Body of pancreas (tissue), 4 donors: Measurements from ENCODE around the gene ZNF665. TPM values are rescaled to one million over a fixed set of nuclear protein-coding genes. Genes with fewer than 3 reads are reported as not detected.

Source experiments
- ATAC-seq: fragments of 150-250 bp; one replicate; pipeline ENCODE4 v1.9.1; 2016
- DNase-seq, 4 donors: peaks; one replicate each; pipeline ENCODE4 v3.0.0-alpha.2; 2019
- H3K27ac ChIP-seq, 4 donors: fragments of 200-600 bp; sonication (generic); 1 replicate in 3 of 4; 2 replicates in 1 of 4; pipeline versions ENCODE4 v1.5.1 to v1.6.1; 2016 to 2019; ENCODE audit warnings: mild to moderate bottlenecking in 1 of 4, mixed read lengths in 1 of 4, moderate library complexity in 1 of 4
- H3K27me3 ChIP-seq, 2 donors: fragments of 200-600 bp; sonication (generic); one replicate each; pipeline ENCODE4 v1.6.0; 2016; ENCODE audit warnings: mild to moderate bottlenecking in 1 of 2
- H3K36me3 ChIP-seq, 2 donors: fragments of 200-600 bp; sonication (generic); replicated peaks in 1 of 2; 2 replicates each; pipeline ENCODE4 v1.5.1; 2016; ENCODE audit warnings: low read depth in 2 of 2; ENCODE audit not compliant: insufficient read depth in 1 of 2
- H3K4me1 ChIP-seq: fragments of 200-600 bp; sonication (generic); one replicate; pipeline ENCODE4 v1.6.0; 2016
- H3K4me3 ChIP-seq, 2 donors: fragments of 200-600 bp; sonication (generic); 1 replicate in 1 of 2; 2 replicates in 1 of 2; pipeline ENCODE4 v1.5.1; 2016 to 2019
- H3K9me3 ChIP-seq, 3 donors: fragments of 200-600 bp; sonication (generic); 1 replicate in 2 of 3; 2 replicates in 1 of 3; pipeline ENCODE4 v1.5.1; 2016
- CTCF ChIP-seq, 7 experiments: fragments of 450-650 bp in 4 of 7; fragments of 200-600 bp in 3 of 7; sonication (generic) in 3 of 7; IDR thresholded peaks; one replicate each; pipeline ENCODE4 v1.5.1; 2016 to 2019; ENCODE audit warnings: antibody characterized with exemption in 7 of 7
- POLR2A ChIP-seq, 3 donors: fragments of 450-650 bp; IDR thresholded peaks; one replicate each; pipeline ENCODE4 v1.6.1; 2016; ENCODE audit warnings: antibody characterized with exemption in 3 of 3, mild to moderate bottlenecking in 2 of 3
- WGBS, 2 donors: methylation state at CpG; one replicate each; pipeline ENCODE4 v1.1.5; 2017; 5-methylcytosine and 5-hydroxymethylcytosine counted together
- intact Hi-C: fragments of 100-400 bp; cut with DNase I; formaldehyde crosslinking; loops from one replicate; pipeline ENCODE4 v1.15.1; 2023
- total RNA-seq, 2 donors: library from RNA; depleted of rRNA; stranded (reverse); fragments of >200 nt; gene quantifications; one replicate each; pipeline ENCODE4 v1.1.0, GENCODE V29; 2016

Gene ZNF665
- total RNA-seq, 2 donors from 2014 or later: 0.78 to 3.3 TPM

DNA sequence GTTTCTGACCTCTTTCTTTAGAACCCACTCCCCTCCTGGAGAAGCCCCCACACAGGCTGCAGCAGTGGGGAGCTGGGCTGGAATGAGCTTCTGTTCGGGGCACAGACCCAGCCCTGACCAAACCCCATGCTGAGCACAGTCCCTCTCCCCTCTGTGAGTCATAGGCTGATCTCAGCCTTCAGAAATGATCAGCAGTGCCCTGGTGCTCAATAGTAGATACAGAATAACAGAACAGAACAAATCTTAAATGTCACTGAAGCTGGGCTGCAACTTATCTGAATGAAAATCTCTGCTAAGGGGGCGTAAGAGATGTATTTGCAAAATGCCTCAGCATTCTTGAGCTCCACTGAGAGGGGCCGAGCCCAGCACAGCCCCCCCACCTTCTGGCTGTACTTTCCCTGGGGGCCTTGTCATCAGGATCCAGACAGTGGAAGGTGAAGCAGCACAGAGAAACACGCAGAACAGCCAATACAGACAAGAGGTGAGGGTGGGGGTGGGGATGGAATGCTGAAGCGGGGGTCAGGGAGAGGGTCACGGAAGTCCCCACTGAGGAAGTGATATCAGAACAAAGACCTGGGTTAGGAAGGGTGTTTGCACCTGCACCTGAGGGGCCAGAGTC lies 9.9 kb downstream of the ZNF665 start:
- intact Hi-C loops: no loop called here
- Histone ChIP-seq H3K4me1 (no peaks in the 10 kb centered on the region), H3K27me3 (no peaks in the 10 kb centered on the region), H3K9me3 (no peaks in the 10 kb centered on the region), H3K27ac (no peak overlapping the region), H3K36me3 (no peaks in the 10 kb centered on the region), H3K4me3 (no peak overlapping the region)
- WGBS, 2 donors: 89 to 92% methylated on average over 6 of the region's 6 CpGs
- no peak for ATAC-seq
- DNase-seq: no peak
- TF ChIP-seq CTCF (IDR thresholded peaks at IDR 0.05) (no peak), POLR2A (IDR thresholded peaks at IDR 0.05) (no peak)

GRCh38 chr19:53182202-53182601 lies 11.0 kb downstream of the ZNF665 start:
- ATAC-seq (no peak), DNase-seq (no peak)
- TF ChIP-seq CTCF (IDR thresholded peaks at IDR 0.05) (no peak), POLR2A (IDR thresholded peaks at IDR 0.05) (no peak)
- H3K27ac ChIP-seq: no peak overlapping the region
- H3K36me3 ChIP-seq: no peaks in the 10 kb centered on the region
- H3K9me3 ChIP-seq: no peaks in the 10 kb centered on the region
- intact Hi-C loops: no loop called here
- H3K27me3 ChIP-seq: no peaks in the 10 kb centered on the region
- no peak overlapping the region for H3K4me3 ChIP-seq
- 90 to 91% methylated on average over 10 of the region's 10 CpGs for WGBS, 2 donors
- H3K4me1 ChIP-seq: no peaks in the 10 kb centered on the region

DNA sequence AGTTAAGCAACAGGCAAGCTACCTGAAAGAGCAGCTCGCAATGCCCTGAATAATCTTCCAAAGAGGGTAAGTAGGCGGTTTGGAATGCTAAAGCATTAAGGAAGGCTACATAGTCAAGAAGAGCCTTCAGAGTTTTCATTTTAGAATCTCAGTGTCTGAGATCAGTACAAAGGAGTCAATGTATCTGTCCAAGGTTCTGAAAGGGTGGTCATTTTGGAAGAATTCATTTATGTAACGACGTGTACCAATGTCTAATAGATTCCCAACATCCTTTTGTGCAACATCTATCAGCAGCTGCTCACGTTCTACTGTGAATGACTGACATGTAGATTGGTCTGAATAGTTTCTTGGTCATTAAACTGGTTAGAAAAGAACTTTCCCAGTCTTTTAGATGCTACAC lies 15.2 kb downstream of the ZNF665 start:
- Histone ChIP-seq H3K36me3 (no peaks in the 10 kb centered on the region), H3K9me3 (no peaks in the 10 kb centered on the region), H3K27ac (no peak overlapping the region), H3K27me3 (no peaks in the 10 kb centered on the region), H3K4me1 (no peaks in the 10 kb centered on the region), H3K4me3 (no peak overlapping the region)
- no peak for TF ChIP-seq CTCF (IDR thresholded peaks at IDR 0.05)
- TF ChIP-seq POLR2A (IDR thresholded peaks at IDR 0.05): no peak
- WGBS, 2 donors: 89 to 91% methylated on average over 5 of the region's 5 CpGs
- ATAC-seq: no peak
- DNase-seq: no peak
- intact Hi-C loops: no loop called here

DNA sequence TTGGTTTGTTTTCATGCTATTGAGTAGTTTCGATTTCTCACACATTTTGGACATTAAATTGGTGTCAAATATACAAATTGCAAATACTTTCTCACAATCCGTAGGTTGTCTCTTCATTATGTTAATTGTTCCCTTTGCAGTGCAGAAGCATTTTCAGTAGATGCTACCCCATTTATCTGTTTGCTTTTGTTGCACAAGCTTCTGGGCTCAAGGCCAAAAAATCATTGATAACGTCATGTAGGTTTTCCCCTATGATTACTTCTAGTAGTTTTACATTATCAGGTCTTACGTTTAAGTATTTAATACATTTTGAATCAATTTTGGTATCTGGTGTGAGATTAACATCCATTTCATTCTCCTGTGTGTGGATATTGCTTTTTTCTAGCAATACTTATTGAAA lies 20.3 kb downstream of the ZNF665 start:
- intact Hi-C loops: no loop called here
- no peak for ATAC-seq
- no peaks in the 10 kb centered on the region for H3K27me3 ChIP-seq
- H3K36me3 ChIP-seq: no peaks in the 10 kb centered on the region
- WGBS, 2 donors: 24 to 31% methylated on average over 4 of the region's 4 CpGs
- no peak overlapping the region for H3K4me3 ChIP-seq
- DNase-seq: no peak
- H3K4me1 ChIP-seq: no peaks in the 10 kb centered on the region
- no peaks in the 10 kb centered on the region for H3K9me3 ChIP-seq
- TF ChIP-seq CTCF (IDR thresholded peaks at IDR 0.05) (no peak), POLR2A (IDR thresholded peaks at IDR 0.05) (no peak)
- no peak overlapping the region for H3K27ac ChIP-seq

DNA sequence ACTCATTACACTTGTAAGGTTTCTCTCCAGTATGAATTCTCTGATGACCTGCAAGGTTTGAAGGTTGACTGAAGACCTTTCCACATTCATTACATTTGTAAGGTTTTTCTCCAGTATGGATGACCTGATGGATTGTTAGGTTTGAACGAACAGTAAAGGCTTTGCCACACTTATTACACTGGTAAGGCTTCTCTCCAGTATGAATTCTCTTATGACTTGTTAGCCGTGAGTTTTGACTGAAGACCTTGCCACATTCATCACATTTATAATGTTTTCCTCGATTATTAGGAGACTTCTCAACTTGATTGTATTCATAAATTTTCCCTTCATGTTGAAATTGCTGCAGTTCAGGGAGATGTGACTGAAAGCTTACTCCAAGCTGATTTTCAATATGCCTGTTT lies 27.5 kb downstream of the ZNF665 start:
- intact Hi-C loops: no loop called here
- no peaks in the 10 kb centered on the region for H3K4me1 ChIP-seq
- H3K9me3 ChIP-seq: peaks cover 0 to 18% (median 0%) of the 10 kb centered on the region in 3 donors
- ATAC-seq: no peak
- WGBS, 2 donors: 86 to 91% methylated on average over 3 of the region's 3 CpGs
- no peak overlapping the region for H3K27ac ChIP-seq
- DNase-seq: no peak
- no peaks in the 10 kb centered on the region for H3K27me3 ChIP-seq
- TF ChIP-seq POLR2A (IDR thresholded peaks at IDR 0.05) (no peak), CTCF (IDR thresholded peaks at IDR 0.05) (no peak)
- no peaks in the 10 kb centered on the region for H3K36me3 ChIP-seq
- H3K4me3 ChIP-seq: no peak overlapping the region
